Measurements from ENCODE around the gene FILIP1L. TPM values are rescaled to one million over a fixed set of nuclear protein-coding genes. Genes with fewer than 3 reads are reported as not detected.
A peak's percentile ranks its signal among the peaks of the same experiment; 100 is the strongest.

Gene FILIP1L
- total and polyA plus RNA-seq, 11 donors = 18.2 to 120 (median 77.3) TPM

DNA sequence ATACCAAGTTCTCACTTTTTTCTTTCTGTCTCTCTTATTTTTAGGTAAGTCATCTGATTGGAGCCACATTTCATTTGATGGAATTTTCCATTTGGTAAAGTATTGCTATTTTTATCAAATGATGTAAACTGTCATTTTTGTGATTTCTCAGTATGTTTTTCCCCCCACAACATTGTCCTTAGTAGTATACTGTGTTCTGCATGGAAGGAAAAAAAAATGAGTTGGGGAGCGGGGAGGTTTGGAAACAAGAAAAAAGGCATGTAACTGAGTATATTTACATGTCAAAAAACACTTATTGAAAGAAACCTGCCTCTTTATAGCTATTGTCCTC is 104.2 kb downstream of the FILIP1L start:
- Histone ChIP-seq H3K27me3 (no peaks in the 10 kb centered on the region), H3K27ac (peak overlapping the region in 7 of 12 donors; percentile 19 to 78 (median 56)), H3K4me1 (peaks cover 10 to 54% (median 47%) of the 10 kb centered on the region in 12 donors), H3K36me3 (no peaks in the 10 kb centered on the region), H3K9me3 (peaks cover 0 to 3% (median 0%) of the 10 kb centered on the region in 12 donors), H3K4me3 (no peak overlapping the region)
- ATAC-seq (peak in 1 of 4 donors; percentile 19), DNase-seq (no peak)
- TF ChIP-seq, protein P1, sequence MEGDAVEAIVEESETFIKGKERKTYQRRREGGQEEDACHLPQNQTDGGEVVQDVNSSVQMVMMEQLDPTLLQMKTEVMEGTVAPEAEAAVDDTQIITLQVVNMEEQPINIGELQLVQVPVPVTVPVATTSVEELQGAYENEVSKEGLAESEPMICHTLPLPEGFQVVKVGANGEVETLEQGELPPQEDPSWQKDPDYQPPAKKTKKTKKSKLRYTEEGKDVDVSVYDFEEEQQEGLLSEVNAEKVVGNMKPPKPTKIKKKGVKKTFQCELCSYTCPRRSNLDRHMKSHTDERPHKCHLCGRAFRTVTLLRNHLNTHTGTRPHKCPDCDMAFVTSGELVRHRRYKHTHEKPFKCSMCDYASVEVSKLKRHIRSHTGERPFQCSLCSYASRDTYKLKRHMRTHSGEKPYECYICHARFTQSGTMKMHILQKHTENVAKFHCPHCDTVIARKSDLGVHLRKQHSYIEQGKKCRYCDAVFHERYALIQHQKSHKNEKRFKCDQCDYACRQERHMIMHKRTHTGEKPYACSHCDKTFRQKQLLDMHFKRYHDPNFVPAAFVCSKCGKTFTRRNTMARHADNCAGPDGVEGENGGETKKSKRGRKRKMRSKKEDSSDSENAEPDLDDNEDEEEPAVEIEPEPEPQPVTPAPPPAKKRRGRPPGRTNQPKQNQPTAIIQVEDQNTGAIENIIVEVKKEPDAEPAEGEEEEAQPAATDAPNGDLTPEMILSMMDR (IDR thresholded peaks at IDR 0.05) = no peak
- no peak for TF ChIP-seq POLR2A (IDR thresholded peaks at IDR 0.05)
- WGBS, 4 donors = 87 to 93% (median 88%) methylated on average over 1 of the region's 1 CpG
- intact Hi-C loops (cut with DNase I) = no loop called here

DNA sequence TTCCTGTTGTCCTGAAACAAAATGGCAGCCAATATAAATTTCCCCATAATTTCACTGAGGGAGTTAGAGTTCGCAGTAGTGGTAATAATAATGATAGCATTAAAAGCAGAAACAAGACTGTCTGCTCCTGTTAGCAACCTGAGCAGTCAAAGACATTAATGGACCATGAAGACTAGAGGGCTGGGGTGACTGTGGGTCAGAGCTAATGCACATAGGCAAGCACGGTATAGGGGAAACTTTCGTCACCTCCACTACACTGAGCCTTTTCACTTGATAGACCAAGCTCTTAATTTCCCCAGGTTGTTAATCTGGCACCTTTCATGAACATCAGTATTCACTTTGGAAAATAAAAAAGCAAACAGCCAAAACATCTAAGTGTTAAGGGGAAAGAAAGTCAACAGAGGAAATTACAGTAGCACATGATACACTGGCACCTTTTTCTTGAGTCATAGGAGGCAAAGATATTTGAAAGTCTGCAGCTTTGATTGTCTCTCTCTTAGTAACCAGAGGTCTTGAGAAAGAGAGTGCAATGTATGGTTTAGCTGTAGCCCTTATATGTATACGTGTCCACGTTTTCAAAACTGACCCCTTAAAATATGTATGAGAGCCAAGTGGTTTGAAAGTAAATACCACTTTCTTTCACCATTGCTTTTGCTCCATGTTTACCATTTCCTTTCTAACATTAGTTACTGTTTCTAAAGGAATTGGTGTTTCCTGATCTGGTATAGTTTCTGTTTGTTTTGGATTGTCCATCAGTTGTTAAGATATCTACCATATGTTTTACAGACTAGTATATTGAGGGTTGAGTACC is 104.8 kb downstream of the FILIP1L start:
- H3K4me1 ChIP-seq = peaks cover 10 to 58% (median 52%) of the 10 kb centered on the region in 12 donors

DNA sequence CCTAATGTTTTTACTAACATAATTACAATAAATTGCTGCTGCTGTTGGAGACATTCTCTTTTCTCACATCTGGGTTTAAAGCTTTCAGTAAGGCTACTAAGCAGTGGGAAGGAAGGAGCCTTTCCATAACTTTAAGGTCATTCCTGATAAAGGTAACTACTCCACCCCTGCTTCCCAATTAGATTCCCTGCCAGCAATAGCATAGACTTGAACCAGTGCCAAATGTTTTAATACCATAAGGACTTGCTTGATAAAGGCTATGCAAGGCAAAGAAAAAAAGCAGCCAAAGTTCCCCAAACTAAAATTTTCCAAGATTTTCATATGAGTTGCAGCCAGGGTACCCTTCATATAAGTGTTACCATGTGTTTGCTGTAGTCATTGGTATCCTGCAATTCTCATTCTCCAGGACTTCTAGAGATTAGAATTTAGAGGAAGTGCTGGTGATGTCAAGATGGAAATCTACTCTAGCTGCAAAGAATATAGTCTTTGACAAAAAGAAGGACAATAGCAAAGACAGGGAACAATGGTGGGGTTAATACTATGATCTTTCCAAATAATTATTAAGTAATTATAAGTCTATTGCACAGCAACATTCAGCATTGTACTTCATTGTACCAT is 106.1 kb downstream of the FILIP1L start:
- H3K4me3 ChIP-seq = no peak overlapping the region
- ATAC-seq (peak in 3 of 4 donors; percentile 10 to 50 (median 40)), DNase-seq (no peak)
- peak overlapping the region in 9 of 12 donors; percentile 15 to 78 (median 67) for H3K27ac ChIP-seq
- intact Hi-C loops (cut with DNase I) = loop anchor here in 8 of 10 donors (5.0 to 10.0 kb wide), 11 partner anchors 34 to 163 kb away; no protein-coding TSS in a partner anchor
- no peaks in the 10 kb centered on the region for H3K9me3 ChIP-seq
- TF ChIP-seq POLR2A (IDR thresholded peaks at IDR 0.05) = no peak
- TF ChIP-seq, protein P1 (IDR thresholded peaks at IDR 0.05) = no peak
- H3K27me3 ChIP-seq = no peaks in the 10 kb centered on the region
- H3K36me3 ChIP-seq = no peaks in the 10 kb centered on the region
- H3K4me1 ChIP-seq = peaks cover 10 to 70% (median 54%) of the 10 kb centered on the region in 12 donors

More for the DNA sequence above, 104.8 kb downstream of the FILIP1L start:
- TF ChIP-seq, protein P1 (IDR thresholded peaks at IDR 0.05) = no peak
- no peak for TF ChIP-seq POLR2A (IDR thresholded peaks at IDR 0.05)
- peak overlapping the region in 9 of 12 donors; percentile 10 to 78 (median 56) for H3K27ac ChIP-seq
- H3K9me3 ChIP-seq = no peaks in the 10 kb centered on the region
- ATAC-seq (peak in 1 of 4 donors; percentile 21), DNase-seq (no peak)
- H3K36me3 ChIP-seq = no peaks in the 10 kb centered on the region
- intact Hi-C loops (cut with DNase I) = loop anchor here in 8 of 10 donors (5.0 to 10.0 kb wide), 11 partner anchors 33 to 165 kb away; no protein-coding TSS in a partner anchor
- no peaks in the 10 kb centered on the region for H3K27me3 ChIP-seq
- no peak overlapping the region for H3K4me3 ChIP-seq
- 64 to 75% (median 70%) methylated on average over 5 of the region's 5 CpGs for WGBS, 4 donors

DNA sequence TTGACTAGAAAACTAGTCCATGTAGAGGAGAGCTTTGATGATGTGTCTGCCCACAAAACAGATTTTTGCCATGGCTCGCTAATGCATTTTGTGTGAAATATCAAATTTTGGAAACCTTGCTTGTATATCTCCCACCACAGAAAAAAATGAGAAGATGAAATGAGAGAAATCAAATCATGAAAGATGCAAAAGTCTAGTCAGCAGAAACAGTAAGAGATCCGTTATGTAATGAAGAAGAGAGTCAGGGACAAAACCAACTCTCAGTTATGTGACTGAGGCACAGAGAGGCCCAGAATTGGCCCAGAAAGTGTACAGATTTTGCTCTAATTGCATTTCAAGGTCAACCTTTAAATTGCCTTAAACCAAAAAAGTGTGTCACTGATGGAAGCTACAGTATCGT is 107.0 kb downstream of the FILIP1L start:
- Histone ChIP-seq H3K27me3 (no peaks in the 10 kb centered on the region), H3K9me3 (no peaks in the 10 kb centered on the region), H3K4me1 (peaks cover 10 to 79% (median 56%) of the 10 kb centered on the region in 12 donors), H3K36me3 (no peaks in the 10 kb centered on the region), H3K4me3 (no peak overlapping the region), H3K27ac (peak overlapping the region in 10 of 12 donors; percentile 15 to 78 (median 64))
- WGBS, 4 donors = 89 to 96% (median 93%) methylated on average over 3 of the region's 3 CpGs
- no peak for DNase-seq
- TF ChIP-seq, protein P1 (IDR thresholded peaks at IDR 0.05) = no peak
- no peak for TF ChIP-seq POLR2A (IDR thresholded peaks at IDR 0.05)
- ATAC-seq = no peak
- intact Hi-C loops (cut with DNase I) = loop anchor here in 8 of 10 donors (5.0 to 10.0 kb wide), 11 partner anchors 35 to 163 kb away; no protein-coding TSS in a partner anchor

Measured in heart left ventricle (tissue), 16 donors.